CD14-positive monocyte (primary cell): ENCODE measurements around the gene MRPL10. TPM values are rescaled to one million over a fixed set of nuclear protein-coding genes. Genes with fewer than 3 reads are reported as not detected.
A peak's percentile ranks its signal among the peaks of the same experiment; 100 is the strongest.

Experiments used
- DNase-seq, 3 donors: peaks; one replicate each; pipeline ENCODE4 v3.0.0-alpha.2; 2011 to 2022
- H2AFZ ChIP-seq: 2 replicates; pipeline ENCODE4 v1.6.0; 2012; ENCODE audit warnings: mild to moderate bottlenecking, low read depth, low read length, inconsistent platforms; ENCODE audit not compliant: insufficient read depth, poor library complexity, severe bottlenecking
- H3K27ac ChIP-seq, 2 donors: 1 replicate in 1 of 2; 2 replicates in 1 of 2; pipeline ENCODE4 v1.5.1; 2012 to 2013; ENCODE audit warnings: low read length in 2 of 2, control low read depth in 1 of 2, inconsistent platforms in 1 of 2, low read depth in 1 of 2, mild to moderate bottlenecking in 1 of 2
- H3K27me3 ChIP-seq, 2 donors: one replicate each; pipeline versions ENCODE4 v1.6.0 to v1.6.1; 2011 to 2013; ENCODE audit warnings: low read length in 2 of 2; ENCODE audit not compliant: control insufficient read depth in 2 of 2, insufficient read depth in 2 of 2
- H3K36me3 ChIP-seq, 2 donors: replicated peaks in 1 of 2; 1 replicate in 1 of 2; 2 replicates in 1 of 2; pipeline versions ENCODE4 v1.5.1 to v1.6.1; 2012 to 2013; ENCODE audit warnings: low read length in 2 of 2, control low read depth in 1 of 2, inconsistent platforms in 1 of 2, mild to moderate bottlenecking in 1 of 2; ENCODE audit not compliant: insufficient read depth in 2 of 2, control insufficient read depth in 1 of 2
- H3K4me1 ChIP-seq, 2 donors: 1 replicate in 1 of 2; 2 replicates in 1 of 2; pipeline versions ENCODE4 v1.5.1 to v1.6.1; 2012 to 2013; ENCODE audit warnings: low read length in 2 of 2, control low read depth in 1 of 2, inconsistent platforms in 1 of 2, mild to moderate bottlenecking in 1 of 2, moderate library complexity in 1 of 2; ENCODE audit not compliant: insufficient read depth in 2 of 2, control insufficient read depth in 1 of 2
- H3K4me2 ChIP-seq: replicated peaks from 2 replicates; pipeline ENCODE3; 2012; ENCODE audit warnings: low read length, moderate library complexity, mild to moderate bottlenecking; ENCODE audit not compliant: poor library complexity, severe bottlenecking; ENCODE audit errors: extremely low read depth
- H3K4me3 ChIP-seq, 3 experiments: fragments of 200-600 bp in 1 of 3; sonication (generic) in 1 of 3; replicated peaks in 1 of 3; 1 replicate in 2 of 3; 2 replicates in 1 of 3; pipeline ENCODE4 v1.5.1; 2011 to 2013; ENCODE audit warnings: low read length in 3 of 3, mild to moderate bottlenecking in 3 of 3, control low read depth in 2 of 3, low read depth in 2 of 3, inconsistent platforms in 1 of 3, moderate library complexity in 1 of 3
- H3K79me2 ChIP-seq: 2 replicates; pipeline ENCODE4 v1.6.0; 2012; ENCODE audit warnings: mild to moderate bottlenecking, control low read depth, inconsistent platforms, low read length, moderate library complexity; ENCODE audit not compliant: insufficient read depth
- H3K9ac ChIP-seq: 2 replicates; pipeline ENCODE4 v1.6.0; 2017; ENCODE audit warnings: low read length, mild to moderate bottlenecking; ENCODE audit not compliant: insufficient read depth, poor library complexity, severe bottlenecking
- H3K9me3 ChIP-seq, 2 donors: replicated peaks in 1 of 2; 1 replicate in 1 of 2; 2 replicates in 1 of 2; pipeline versions ENCODE4 v1.5.1 to v1.6.1; 2012 to 2013; ENCODE audit warnings: low read length in 2 of 2, control low read depth in 1 of 2; ENCODE audit not compliant: control insufficient read depth in 1 of 2, insufficient read depth in 1 of 2
- H4K20me1 ChIP-seq: 2 replicates; pipeline ENCODE4 v1.6.0; 2012; ENCODE audit warnings: mild to moderate bottlenecking, low read length, control low read depth, moderate library complexity; ENCODE audit not compliant: insufficient read depth
- H3K27ac Mint-ChIP-seq, 7 donors: one replicate each; pipeline ENCODE4 v1.8.0; 2020; ENCODE audit warnings: mild to moderate bottlenecking in 7 of 7, mixed read lengths in 7 of 7, moderate library complexity in 6 of 7, inconsistent platforms in 2 of 7
- H3K27me3 Mint-ChIP-seq, 3 donors: one replicate each; pipeline ENCODE4 v1.8.0; 2021 to 2022; ENCODE audit warnings: low read depth in 3 of 3, mild to moderate bottlenecking in 3 of 3, mixed read lengths in 3 of 3, moderate library complexity in 3 of 3, inconsistent platforms in 1 of 3
- H3K36me3 Mint-ChIP-seq, 2 donors: one replicate each; pipeline ENCODE4 v1.8.0; 2020; ENCODE audit warnings: mixed read lengths in 2 of 2, inconsistent platforms in 1 of 2, mild to moderate bottlenecking in 1 of 2
- H3K4me1 Mint-ChIP-seq: one replicate; pipeline ENCODE4 v1.8.0; 2020; ENCODE audit warnings: mild to moderate bottlenecking, mixed read lengths
- H3K4me3 Mint-ChIP-seq, 2 donors: one replicate each; pipeline ENCODE4 v1.8.0; 2020; ENCODE audit warnings: mild to moderate bottlenecking in 2 of 2, mixed read lengths in 2 of 2, moderate library complexity in 1 of 2
- H3K9me3 Mint-ChIP-seq, 7 donors: one replicate each; pipeline ENCODE4 v1.8.0; 2020 to 2022; ENCODE audit warnings: mixed read lengths in 7 of 7, mild to moderate bottlenecking in 6 of 7, moderate library complexity in 6 of 7, inconsistent platforms in 2 of 7
- WGBS: methylation state at CpG from one replicate; pipeline ENCODE4 v1.1.5; 2013; ENCODE audit warnings: missing lambda C conversion rate; ENCODE audit not compliant: insufficient coverage; 5-methylcytosine and 5-hydroxymethylcytosine counted together
- intact Hi-C, 2 donors: fragments of 100-400 bp; cut with micrococcal nuclease; formaldehyde crosslinking; loops; one replicate each; pipeline versions ENCODE4 v1.15.0 to v1.15.1; 2023
- polyA plus RNA-seq, 3 donors: library from polyadenylated mRNA; depleted of rRNA in 1 of 3; unstranded in 2 of 3; stranded (reverse) in 1 of 3; fragments of 300-500 nt in 2 of 3; fragments of >200 nt in 1 of 3; fragmentation: Illumina TruSeq in 2 of 3; gene quantifications; 1 replicate in 2 of 3; 2 replicates in 1 of 3; pipeline ENCODE4 v1.2.3, GENCODE V29; 2012 to 2021
- TF ChIP-seq, protein P1 (sequence below): fragments of 200-600 bp; IDR thresholded peaks from one replicate; pipeline ENCODE4 v1.8.0; 2022; ENCODE audit warnings: antibody characterized with exemption, mild to moderate bottlenecking

MRPL10 gene
- polyA plus RNA-seq, 3 donors: 28.5 to 32.7 (median 32.6) TPM

DNA sequence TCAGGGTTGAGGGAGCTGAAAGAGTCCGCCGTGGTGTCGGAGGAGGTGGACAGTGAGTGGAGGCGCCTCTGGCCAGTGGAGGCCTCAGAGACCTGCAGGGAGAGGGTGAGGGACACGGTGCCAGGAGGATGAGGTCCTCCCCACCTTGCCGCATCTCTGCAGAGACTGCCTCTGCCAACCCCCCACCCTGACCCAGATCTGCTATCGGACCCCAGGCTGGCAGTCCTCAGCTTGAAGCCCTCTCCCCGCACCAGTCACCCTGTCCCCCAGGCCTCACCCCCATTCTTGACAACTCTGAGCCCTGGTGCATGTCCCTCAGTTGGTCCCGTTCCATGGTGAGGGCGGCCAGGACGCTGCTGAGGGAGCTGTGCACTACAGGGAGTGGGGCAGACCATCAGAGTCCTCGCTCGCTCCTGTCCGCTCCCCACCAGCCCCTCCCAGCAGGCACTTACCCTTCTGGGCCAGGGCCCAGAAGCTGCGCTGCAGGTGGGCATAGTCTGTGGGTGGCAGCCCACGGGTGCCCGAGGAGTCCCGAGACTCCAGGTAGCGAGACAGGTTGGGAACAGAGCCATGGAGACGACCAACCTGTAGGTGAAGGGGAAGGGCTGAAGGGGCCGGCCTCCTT is 15.1 kb downstream of the MRPL10 start:
- Histone ChIP-seq H3K4me3 (no peak overlapping the region), H4K20me1 (no peaks in the 10 kb centered on the region), H3K9me3 (no peaks in the 10 kb centered on the region), H3K27ac (no peak overlapping the region), H3K36me3 (peaks cover 66 to 80% of the 10 kb centered on the region in 2 donors), H3K4me1 (peaks cover 9 to 11% of the 10 kb centered on the region in 2 donors), H3K79me2 (peaks cover 5% of the 10 kb centered on the region), H3K4me2 (no peak overlapping the region), H3K9ac (no peak overlapping the region), H2AFZ (no peak overlapping the region), H3K27me3 (no peaks in the 10 kb centered on the region)
- WGBS: 98% methylated on average over 15 of the region's 21 CpGs
- H3K27ac Mint-ChIP-seq: no peak overlapping the region
- H3K27me3 Mint-ChIP-seq: peaks cover 0 to 2% (median 0%) of the 10 kb centered on the region in 3 donors
- DNase-seq: no peak
- H3K4me3 Mint-ChIP-seq: no peak overlapping the region
- TF ChIP-seq, protein P1, sequence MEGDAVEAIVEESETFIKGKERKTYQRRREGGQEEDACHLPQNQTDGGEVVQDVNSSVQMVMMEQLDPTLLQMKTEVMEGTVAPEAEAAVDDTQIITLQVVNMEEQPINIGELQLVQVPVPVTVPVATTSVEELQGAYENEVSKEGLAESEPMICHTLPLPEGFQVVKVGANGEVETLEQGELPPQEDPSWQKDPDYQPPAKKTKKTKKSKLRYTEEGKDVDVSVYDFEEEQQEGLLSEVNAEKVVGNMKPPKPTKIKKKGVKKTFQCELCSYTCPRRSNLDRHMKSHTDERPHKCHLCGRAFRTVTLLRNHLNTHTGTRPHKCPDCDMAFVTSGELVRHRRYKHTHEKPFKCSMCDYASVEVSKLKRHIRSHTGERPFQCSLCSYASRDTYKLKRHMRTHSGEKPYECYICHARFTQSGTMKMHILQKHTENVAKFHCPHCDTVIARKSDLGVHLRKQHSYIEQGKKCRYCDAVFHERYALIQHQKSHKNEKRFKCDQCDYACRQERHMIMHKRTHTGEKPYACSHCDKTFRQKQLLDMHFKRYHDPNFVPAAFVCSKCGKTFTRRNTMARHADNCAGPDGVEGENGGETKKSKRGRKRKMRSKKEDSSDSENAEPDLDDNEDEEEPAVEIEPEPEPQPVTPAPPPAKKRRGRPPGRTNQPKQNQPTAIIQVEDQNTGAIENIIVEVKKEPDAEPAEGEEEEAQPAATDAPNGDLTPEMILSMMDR: no peak
- peaks cover 62 to 67% of the 10 kb centered on the region in 2 donors for H3K36me3 Mint-ChIP-seq
- peaks cover 16% of the 10 kb centered on the region for H3K4me1 Mint-ChIP-seq
- intact Hi-C loops: no loop called here
- no peaks in the 10 kb centered on the region for H3K9me3 Mint-ChIP-seq

DNA sequence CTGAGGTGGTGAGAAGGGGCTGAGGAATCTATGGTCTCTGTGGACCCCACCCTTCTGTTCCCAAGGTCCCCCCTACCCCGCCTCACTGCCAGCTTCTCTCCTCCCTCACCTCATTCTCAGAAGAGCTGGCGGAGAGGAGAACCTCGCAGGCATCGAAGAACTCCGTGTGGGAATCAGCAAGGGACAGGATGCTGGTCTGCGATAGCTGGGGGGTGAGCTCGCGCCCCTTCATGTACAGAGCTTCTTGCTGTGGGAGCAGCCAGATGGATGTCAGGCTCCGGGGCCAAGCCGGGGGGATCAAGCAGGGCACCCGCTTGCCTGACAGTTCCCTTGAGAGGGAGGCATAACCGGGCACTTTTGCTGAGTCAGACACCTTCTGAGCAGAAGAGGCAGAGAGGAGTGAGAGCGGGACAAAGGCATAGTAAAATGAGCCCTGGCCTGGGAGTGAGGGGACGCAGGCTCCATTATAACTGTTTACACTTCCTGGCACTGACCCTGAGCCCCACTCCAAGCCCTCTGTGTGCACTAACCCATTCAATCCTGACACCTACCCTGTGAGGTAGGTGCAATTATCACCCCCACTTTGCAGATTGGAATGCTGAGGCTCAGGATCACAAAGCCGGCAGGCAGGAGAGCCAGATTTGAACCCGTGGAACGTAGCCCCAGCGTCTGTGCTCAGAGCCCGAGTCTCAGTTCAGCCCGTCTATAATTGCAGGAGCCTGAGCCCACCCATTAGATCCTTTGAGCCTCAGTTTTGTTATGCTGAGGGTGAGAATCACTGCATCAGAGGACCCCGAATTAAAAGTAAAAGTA is 16.0 kb downstream of the MRPL10 start:
- WGBS: 98% methylated on average over 13 of the region's 21 CpGs
- H3K4me1 Mint-ChIP-seq: peaks cover 7% of the 10 kb centered on the region
- Histone ChIP-seq H3K4me2 (no peak overlapping the region), H3K79me2 (no peaks in the 10 kb centered on the region), H3K9ac (no peak overlapping the region), H3K4me3 (no peak overlapping the region), H3K27me3 (no peaks in the 10 kb centered on the region), H3K4me1 (peaks cover 0 to 2% of the 10 kb centered on the region in 2 donors), H3K9me3 (no peaks in the 10 kb centered on the region), H2AFZ (no peak overlapping the region), H4K20me1 (no peaks in the 10 kb centered on the region), H3K27ac (no peak overlapping the region), H3K36me3 (peaks cover 73 to 88% of the 10 kb centered on the region in 2 donors)
- intact Hi-C loops: no loop called here
- peaks cover 70 to 75% of the 10 kb centered on the region in 2 donors for H3K36me3 Mint-ChIP-seq
- no peak for DNase-seq
- H3K27me3 Mint-ChIP-seq: peaks cover 0 to 2% (median 0%) of the 10 kb centered on the region in 3 donors
- TF ChIP-seq, protein P1: no peak
- H3K4me3 Mint-ChIP-seq: no peak overlapping the region
- H3K9me3 Mint-ChIP-seq: no peaks in the 10 kb centered on the region
- peak overlapping the region in 1 of 7 donors; percentile 28 for H3K27ac Mint-ChIP-seq
